HG02571 (cell line): ENCODE measurements around the gene RHOT2.
"Not testable (repeated sequence)": the region's sequence is repeated elsewhere in the genome, so short reads cannot be mapped to it uniquely, and the experiment has no call there.

Source experiments
- ATAC-seq: cut with Tn5 transposase; IDR thresholded peaks from one replicate; pipeline ENCODE4 v1.9.1; 2021; ENCODE audit warnings: mild to moderate bottlenecking, moderate library complexity; ENCODE audit not compliant: unreplicated experiment

Gene RHOT2

GRCh38 chr16:680967-681745 lies 13.2 kb downstream of the RHOT2 start:
- no peak for ATAC-seq

GRCh38 chr16:681746-682427 lies 14.0 kb downstream of the RHOT2 start:
- no peak for ATAC-seq

GRCh38 chr16:682493-683395 lies 14.8 kb downstream of the RHOT2 start:
- ATAC-seq, result no peak

GRCh38 chr16:683396-684070 lies 15.6 kb downstream of the RHOT2 start:
- ATAC-seq, result peak; percentile 3

- ATAC-seq, result peak; percentile 52
Observed at GRCh38 chr16:684071-684794, 16.3 kb downstream of the RHOT2 start, which contains the start of gene JMJD8. Gene JMJD8, minus strand, starts transcription at chr16:684334. Its CDS starts 15 bp downstream, at chr16:684319.

GRCh38 chr16:684961-685696 lies 17.2 kb downstream of the RHOT2 start:
- ATAC-seq, result no peak

GRCh38 chr16:685967-686366 lies 18.0 kb downstream of the RHOT2 start:
- no peak for ATAC-seq

- ATAC-seq, result no peak
Observed at GRCh38 chr16:686459-687260, 18.7 kb downstream of the RHOT2 start.

GRCh38 chr16:687499-687898 lies 19.6 kb downstream of the RHOT2 start:
- ATAC-seq, result no peak

GRCh38 chr16:689175-689897 lies 21.4 kb downstream of the RHOT2 start:
- no peak for ATAC-seq

GRCh38 chr16:691242-691641 lies 23.3 kb downstream of the RHOT2 start:
- not testable (repeated sequence) for ATAC-seq

- no peak for ATAC-seq
Observed at GRCh38 chr16:692356-693108, 24.6 kb downstream of the RHOT2 start.

GRCh38 chr16:693364-693763 lies 25.4 kb downstream of the RHOT2 start:
- no peak for ATAC-seq

- ATAC-seq, result no peak
Observed at GRCh38 chr16:693766-694165, 25.8 kb downstream of the RHOT2 start.

- ATAC-seq, result no peak
Observed at GRCh38 chr16:694187-694862, 26.4 kb downstream of the RHOT2 start.

- ATAC-seq, result no peak
Observed at GRCh38 chr16:694863-695354, 27.0 kb downstream of the RHOT2 start.
